Ectodermal cell (in vitro differentiated cells): Measurements from ENCODE around the gene FNTB.

Experiments used
- H3K27ac ChIP-seq: 2 replicates; pipeline ENCODE4 v1.7.0; 2013; ENCODE audit warnings: mild to moderate bottlenecking, low read depth, low read length; ENCODE audit not compliant: insufficient read depth, poor library complexity, severe bottlenecking
- H3K27me3 ChIP-seq: 2 replicates; pipeline ENCODE4 v1.7.0; 2013; ENCODE audit warnings: mild to moderate bottlenecking, low read length; ENCODE audit not compliant: insufficient read depth, control insufficient read depth, poor library complexity, severe bottlenecking
- H3K36me3 ChIP-seq: one replicate; pipeline ENCODE4 v1.7.0; 2013; ENCODE audit warnings: low read length; ENCODE audit not compliant: control insufficient read depth, insufficient read depth
- H3K4me1 ChIP-seq: one replicate; pipeline ENCODE4 v1.7.0; 2013; ENCODE audit warnings: low read length; ENCODE audit not compliant: control insufficient read depth, insufficient read depth
- H3K4me3 ChIP-seq: 2 replicates; pipeline ENCODE4 v1.7.0; 2013; ENCODE audit warnings: low read depth, low read length, control low read depth; ENCODE audit not compliant: insufficient read depth
- H3K9me3 ChIP-seq: 2 replicates; pipeline ENCODE4 v1.7.0; 2013; ENCODE audit warnings: mild to moderate bottlenecking, low read length, moderate library complexity; ENCODE audit not compliant: control insufficient read depth
- WGBS, 2 experiments: methylation state at CpG; one replicate each; pipeline ENCODE4 v1.1.7; 2013; ENCODE audit warnings: missing lambda C conversion rate in 2 of 2; 5-methylcytosine and 5-hydroxymethylcytosine counted together

The FNTB gene

GRCh38 chr14:64997108-64997794 is 10.6 kb downstream of the FNTB start:
- 87 to 92% methylated on average over 7 of the region's 7 CpGs for WGBS, 2 experiments
- H3K27me3 ChIP-seq, result no peaks in the 10 kb centered on the region
- H3K36me3 ChIP-seq, result no peaks in the 10 kb centered on the region
- H3K9me3 ChIP-seq, result no peaks in the 10 kb centered on the region
- H3K27ac ChIP-seq, result no peak overlapping the region
- H3K4me3 ChIP-seq, result no peak overlapping the region
- no peaks in the 10 kb centered on the region for H3K4me1 ChIP-seq

GRCh38 chr14:64998455-64998931 is 11.8 kb downstream of the FNTB start:
- H3K4me3 ChIP-seq, result no peak overlapping the region
- no peak overlapping the region for H3K27ac ChIP-seq
- H3K36me3 ChIP-seq, result no peaks in the 10 kb centered on the region
- H3K27me3 ChIP-seq, result no peaks in the 10 kb centered on the region
- no peaks in the 10 kb centered on the region for H3K9me3 ChIP-seq
- no peaks in the 10 kb centered on the region for H3K4me1 ChIP-seq

GRCh38 chr14:65000898-65001591 is 14.3 kb downstream of the FNTB start:
- Histone ChIP-seq H3K27ac (no peak overlapping the region), H3K36me3 (no peaks in the 10 kb centered on the region), H3K27me3 (no peaks in the 10 kb centered on the region), H3K4me3 (no peak overlapping the region), H3K4me1 (no peaks in the 10 kb centered on the region), H3K9me3 (no peaks in the 10 kb centered on the region)
- 95 to 97% methylated on average over 3 to 4 of the region's 6 CpGs for WGBS, 2 experiments

GRCh38 chr14:65001723-65002122 is 15.0 kb downstream of the FNTB start:
- WGBS, 2 experiments, result 90 to 95% methylated on average over 6 of the region's 6 CpGs
- Histone ChIP-seq H3K9me3 (no peaks in the 10 kb centered on the region), H3K27me3 (no peaks in the 10 kb centered on the region), H3K4me1 (no peaks in the 10 kb centered on the region), H3K27ac (no peak overlapping the region), H3K36me3 (no peaks in the 10 kb centered on the region), H3K4me3 (no peak overlapping the region)

- Histone ChIP-seq H3K4me3 (no peak overlapping the region), H3K27ac (no peak overlapping the region), H3K9me3 (no peaks in the 10 kb centered on the region), H3K4me1 (no peaks in the 10 kb centered on the region), H3K27me3 (no peaks in the 10 kb centered on the region), H3K36me3 (no peaks in the 10 kb centered on the region)
- 90 to 95% methylated on average over 5 of the region's 6 CpGs for WGBS, 2 experiments
Observed at GRCh38 chr14:65002586-65003210, 16.0 kb downstream of the FNTB start.

GRCh38 chr14:65003394-65003793 is 16.7 kb downstream of the FNTB start:
- no peak overlapping the region for H3K4me3 ChIP-seq
- H3K27me3 ChIP-seq, result no peaks in the 10 kb centered on the region
- H3K9me3 ChIP-seq, result no peaks in the 10 kb centered on the region
- no peaks in the 10 kb centered on the region for H3K4me1 ChIP-seq
- WGBS, 2 experiments, result 98 to 100% methylated on average over 2 of the region's 2 CpGs
- no peak overlapping the region for H3K27ac ChIP-seq
- H3K36me3 ChIP-seq, result no peaks in the 10 kb centered on the region

- Histone ChIP-seq H3K4me3 (no peak overlapping the region), H3K27ac (no peak overlapping the region), H3K27me3 (no peaks in the 10 kb centered on the region), H3K9me3 (no peaks in the 10 kb centered on the region), H3K36me3 (no peaks in the 10 kb centered on the region), H3K4me1 (no peaks in the 10 kb centered on the region)
- WGBS, 2 experiments, result 92 to 95% methylated on average over 6 of the region's 6 CpGs
Observed at GRCh38 chr14:65006261-65006721, 19.6 kb downstream of the FNTB start.

GRCh38 chr14:65007202-65007601 is 20.5 kb downstream of the FNTB start:
- Histone ChIP-seq H3K9me3 (no peaks in the 10 kb centered on the region), H3K27me3 (no peaks in the 10 kb centered on the region), H3K4me1 (no peaks in the 10 kb centered on the region), H3K27ac (no peak overlapping the region), H3K36me3 (no peaks in the 10 kb centered on the region), H3K4me3 (no peak overlapping the region)
- 97 to 100% methylated on average over 1 of the region's 1 CpG for WGBS, 2 experiments

GRCh38 chr14:65010211-65010931 is 23.7 kb downstream of the FNTB start:
- H3K4me3 ChIP-seq, result no peak overlapping the region
- H3K9me3 ChIP-seq, result no peaks in the 10 kb centered on the region
- H3K36me3 ChIP-seq, result no peaks in the 10 kb centered on the region
- no peaks in the 10 kb centered on the region for H3K4me1 ChIP-seq
- 92 to 93% methylated on average over 5 of the region's 5 CpGs for WGBS, 2 experiments
- no peak overlapping the region for H3K27ac ChIP-seq
- H3K27me3 ChIP-seq, result no peaks in the 10 kb centered on the region

- no peaks in the 10 kb centered on the region for H3K36me3 ChIP-seq
- H3K27me3 ChIP-seq, result no peaks in the 10 kb centered on the region
- 91 to 92% methylated on average over 10 of the region's 10 CpGs for WGBS, 2 experiments
- no peaks in the 10 kb centered on the region for H3K4me1 ChIP-seq
- no peaks in the 10 kb centered on the region for H3K9me3 ChIP-seq
- H3K4me3 ChIP-seq, result no peak overlapping the region
- H3K27ac ChIP-seq, result no peak overlapping the region
Observed at GRCh38 chr14:65011538-65011937, 24.8 kb downstream of the FNTB start.
